HUES6 (cell line): ENCODE results near the gene MALRD1.

Experiments
- H3K27ac ChIP-seq: 2 replicates; pipeline ENCODE4 v1.7.0; 2013; ENCODE audit warnings: low read depth, mild to moderate bottlenecking, low read length, inconsistent platforms
- H3K27me3 ChIP-seq: 2 replicates; pipeline ENCODE4 v1.6.1; 2013; ENCODE audit warnings: low read length; ENCODE audit not compliant: control insufficient read depth, insufficient read depth
- H3K36me3 ChIP-seq: 2 replicates; pipeline ENCODE4 v1.6.1; 2013; ENCODE audit warnings: low read length; ENCODE audit not compliant: control insufficient read depth, insufficient read depth
- H3K4me1 ChIP-seq: 2 replicates; pipeline ENCODE4 v1.6.1; 2013; ENCODE audit warnings: low read length; ENCODE audit not compliant: control insufficient read depth, insufficient read depth
- H3K4me3 ChIP-seq: 2 replicates; pipeline ENCODE4 v1.5.1; 2013; ENCODE audit warnings: low read depth, low read length
- H3K9ac ChIP-seq: one replicate; pipeline ENCODE4 v1.6.1; 2013; ENCODE audit warnings: mild to moderate bottlenecking, low read length
- H3K9me3 ChIP-seq: 2 replicates; pipeline ENCODE4 v1.6.1; 2013; ENCODE audit warnings: low read depth, low read length; ENCODE audit not compliant: control insufficient read depth, insufficient read depth

The MALRD1 gene

DNA sequence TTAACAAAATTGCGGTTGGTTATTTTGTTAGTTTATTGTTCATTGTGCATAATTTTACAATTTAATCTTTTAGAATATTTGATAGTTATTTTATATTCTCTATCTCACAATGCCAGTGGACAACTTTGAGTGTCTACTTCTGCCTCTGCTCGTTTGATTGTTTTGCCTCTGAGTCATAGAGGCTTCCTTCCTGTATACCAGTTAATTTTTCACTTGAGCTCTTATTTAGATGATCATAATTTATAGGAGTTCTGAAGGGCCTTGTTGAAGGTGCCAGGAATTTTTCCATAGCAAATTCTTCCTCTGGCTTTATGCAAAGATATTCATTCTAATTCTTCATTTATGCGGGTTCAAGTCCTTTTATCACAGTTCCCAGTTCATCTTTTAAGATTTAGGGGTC, 5.2 kb upstream of the MALRD1 start:
- Histone ChIP-seq H3K4me1 (no peaks in the 10 kb centered on the region), H3K9me3 (no peaks in the 10 kb centered on the region), H3K27ac (no peak overlapping the region), H3K4me3 (no peak overlapping the region), H3K27me3 (no peaks in the 10 kb centered on the region), H3K9ac (no peak overlapping the region), H3K36me3 (no peaks in the 10 kb centered on the region)

- Histone ChIP-seq H3K4me3 (no peak overlapping the region), H3K4me1 (no peaks in the 10 kb centered on the region), H3K27me3 (no peaks in the 10 kb centered on the region), H3K36me3 (no peaks in the 10 kb centered on the region), H3K9ac (no peak overlapping the region), H3K9me3 (no peaks in the 10 kb centered on the region), H3K27ac (no peak overlapping the region)
These were observed 1.9 kb upstream of the MALRD1 start for GRCh38 chr10:19046679-19047078.

DNA sequence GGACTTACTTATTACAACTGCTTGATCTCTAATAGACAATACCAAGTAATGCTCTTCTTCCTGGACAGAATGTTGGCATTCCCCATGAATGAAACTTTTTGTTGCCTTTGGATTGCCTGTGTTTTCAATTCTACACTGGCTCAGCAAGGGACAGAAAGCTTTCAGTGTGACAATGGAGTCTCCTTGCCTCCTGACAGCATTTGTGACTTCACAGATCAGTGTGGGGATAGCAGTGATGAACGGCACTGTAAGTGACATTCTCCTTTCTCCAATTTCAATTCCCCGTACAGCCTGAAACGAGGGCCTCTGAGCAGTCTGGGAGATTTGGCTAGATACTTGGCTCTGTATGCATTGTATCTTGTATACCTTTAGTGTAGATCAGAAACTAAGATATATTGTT, 290 bp downstream of the MALRD1 start:
- H3K4me1 ChIP-seq = no peaks in the 10 kb centered on the region
- H3K9ac ChIP-seq = no peak overlapping the region
- H3K27me3 ChIP-seq = no peaks in the 10 kb centered on the region
- H3K27ac ChIP-seq = no peak overlapping the region
- no peak overlapping the region for H3K4me3 ChIP-seq
- no peaks in the 10 kb centered on the region for H3K36me3 ChIP-seq
- no peaks in the 10 kb centered on the region for H3K9me3 ChIP-seq

- no peaks in the 10 kb centered on the region for H3K36me3 ChIP-seq
- no peak overlapping the region for H3K4me3 ChIP-seq
- H3K27ac ChIP-seq = no peak overlapping the region
- H3K27me3 ChIP-seq = no peaks in the 10 kb centered on the region
- H3K9me3 ChIP-seq = no peaks in the 10 kb centered on the region
- H3K4me1 ChIP-seq = no peaks in the 10 kb centered on the region
- H3K9ac ChIP-seq = no peak overlapping the region
These were observed 966 bp downstream of the MALRD1 start for GRCh38 chr10:19049567-19049966.

DNA sequence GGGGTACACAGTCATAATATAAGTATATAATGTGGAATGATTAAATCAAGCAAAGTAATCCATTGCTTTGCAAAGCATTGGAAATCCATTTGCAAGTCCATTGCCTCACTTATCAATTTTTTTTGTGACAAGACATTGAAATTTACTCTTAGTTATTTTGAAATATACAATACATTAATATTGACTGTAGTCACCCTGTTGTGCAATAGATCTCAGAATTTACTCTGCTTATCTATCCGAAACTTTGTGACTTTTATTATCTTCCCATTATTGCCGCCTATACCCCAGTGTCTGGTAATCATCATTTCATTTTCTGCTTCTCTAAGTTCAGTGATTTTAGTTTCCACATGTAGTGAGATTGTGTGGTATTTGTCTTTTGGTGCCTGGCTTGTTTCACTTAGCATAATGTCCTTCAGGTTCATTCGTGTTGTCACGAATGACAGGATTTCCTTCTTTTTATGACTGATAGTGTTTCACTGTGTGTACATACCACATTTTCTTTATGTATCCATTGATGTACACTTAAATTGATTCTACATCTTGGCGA, 5.8 kb downstream of the MALRD1 start:
- no peak overlapping the region for H3K4me3 ChIP-seq
- H3K36me3 ChIP-seq = no peaks in the 10 kb centered on the region
- H3K9me3 ChIP-seq = no peaks in the 10 kb centered on the region
- H3K4me1 ChIP-seq = no peaks in the 10 kb centered on the region
- no peak overlapping the region for H3K9ac ChIP-seq
- no peak overlapping the region for H3K27ac ChIP-seq
- H3K27me3 ChIP-seq = no peaks in the 10 kb centered on the region

DNA sequence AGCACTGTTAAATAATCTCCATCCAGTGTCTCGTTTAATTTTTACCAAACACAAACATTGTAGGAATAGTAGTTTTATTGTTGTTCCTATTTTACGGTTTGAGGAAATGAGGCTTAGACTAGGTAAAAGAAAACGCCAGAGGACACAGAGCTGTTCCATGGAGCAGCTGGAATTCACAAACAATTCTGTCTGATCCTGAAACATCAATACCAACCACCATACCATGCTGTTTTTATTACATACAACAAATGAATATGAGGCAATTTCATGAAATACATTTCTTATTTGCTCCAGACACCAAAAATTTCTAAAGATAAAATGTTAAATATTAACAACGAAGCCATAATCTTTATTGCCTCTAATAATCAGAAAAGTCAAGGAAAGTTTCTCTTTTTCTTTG, 9.4 kb downstream of the MALRD1 start:
- no peak overlapping the region for H3K4me3 ChIP-seq
- no peaks in the 10 kb centered on the region; the same call in 1 of the 2 replicates for H3K4me1 ChIP-seq
- no peak overlapping the region for H3K27ac ChIP-seq
- H3K9me3 ChIP-seq = no peaks in the 10 kb centered on the region
- no peak overlapping the region for H3K9ac ChIP-seq
- no peaks in the 10 kb centered on the region for H3K27me3 ChIP-seq
- no peaks in the 10 kb centered on the region for H3K36me3 ChIP-seq

DNA sequence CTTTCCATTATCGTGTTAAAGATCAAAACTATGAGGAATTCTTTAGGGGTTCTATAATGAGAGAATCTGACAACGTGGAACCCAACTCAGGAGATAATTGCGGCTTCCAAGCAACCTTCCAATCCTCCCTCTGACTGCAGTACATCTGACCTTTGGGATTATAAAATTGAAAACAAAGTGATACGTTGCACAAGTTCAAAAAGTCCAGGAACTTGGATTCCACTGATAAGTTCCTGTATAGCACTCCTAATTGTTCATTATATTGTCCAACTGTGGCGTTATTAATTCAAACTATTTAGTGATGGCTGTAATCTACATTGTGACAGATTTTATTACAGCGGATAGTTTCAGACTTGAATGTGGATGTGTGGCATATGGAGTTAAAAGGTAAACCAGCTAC, 15.4 kb downstream of the MALRD1 start:
- H3K4me3 ChIP-seq = no peak overlapping the region
- H3K9ac ChIP-seq = no peak overlapping the region
- no peaks in the 10 kb centered on the region; the same call in 1 of the 2 replicates for H3K4me1 ChIP-seq
- no peaks in the 10 kb centered on the region for H3K36me3 ChIP-seq
- no peaks in the 10 kb centered on the region for H3K9me3 ChIP-seq
- H3K27ac ChIP-seq = no peak overlapping the region
- no peaks in the 10 kb centered on the region for H3K27me3 ChIP-seq

DNA sequence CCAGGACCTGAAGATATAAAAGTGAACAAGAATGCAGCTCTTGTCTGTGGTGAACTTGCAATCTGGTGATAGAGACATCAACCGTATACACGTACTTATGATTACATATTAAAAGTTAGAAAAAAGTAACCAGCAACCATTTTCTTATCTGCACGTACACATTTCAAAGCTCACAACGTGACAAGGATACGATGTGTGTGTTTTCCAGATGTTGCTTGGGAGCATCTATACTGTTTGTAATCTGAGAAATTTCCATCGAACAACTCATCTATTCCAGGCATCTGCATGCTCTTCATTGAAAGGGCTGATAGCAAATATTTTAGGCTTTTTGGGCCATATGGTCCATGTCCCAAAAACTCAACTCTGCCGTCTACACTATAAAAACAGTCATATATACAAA, 23.3 kb downstream of the MALRD1 start:
- H3K27me3 ChIP-seq = no peaks in the 10 kb centered on the region
- no peak overlapping the region for H3K27ac ChIP-seq
- no peaks in the 10 kb centered on the region for H3K9me3 ChIP-seq
- H3K4me3 ChIP-seq = no peak overlapping the region
- no peaks in the 10 kb centered on the region for H3K4me1 ChIP-seq
- H3K36me3 ChIP-seq = no peaks in the 10 kb centered on the region
- H3K9ac ChIP-seq = no peak overlapping the region

DNA sequence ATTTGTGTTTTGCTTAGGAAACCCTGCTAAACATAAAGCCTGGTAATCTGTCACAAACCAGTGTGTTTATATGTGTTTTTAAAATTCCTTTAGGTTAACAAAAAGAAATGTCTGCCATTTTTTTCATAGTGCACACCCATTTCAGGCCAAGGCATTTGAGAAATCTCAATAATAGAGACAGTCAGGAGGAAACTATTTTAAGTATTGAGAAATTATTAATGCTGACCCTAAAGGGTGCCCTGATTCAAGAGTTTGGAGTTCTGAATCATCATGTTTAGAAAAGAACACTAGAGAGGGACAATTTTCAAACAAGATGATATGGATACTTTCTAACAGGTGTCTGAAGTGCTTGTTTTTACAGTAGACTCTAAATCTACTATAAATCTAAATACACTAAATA, 28.7 kb downstream of the MALRD1 start:
- Histone ChIP-seq H3K4me1 (no peaks in the 10 kb centered on the region), H3K36me3 (no peaks in the 10 kb centered on the region), H3K27ac (no peak overlapping the region), H3K27me3 (no peaks in the 10 kb centered on the region), H3K4me3 (no peak overlapping the region), H3K9ac (no peak overlapping the region), H3K9me3 (no peaks in the 10 kb centered on the region)

GRCh38 chr10:19096501-19097073, 48.0 kb downstream of the MALRD1 start:
- H3K27ac ChIP-seq = no peak overlapping the region; the same call in 1 of the 2 replicates
- H3K9ac ChIP-seq = no peak overlapping the region
- no peaks in the 10 kb centered on the region for H3K27me3 ChIP-seq
- no peaks in the 10 kb centered on the region for H3K4me1 ChIP-seq
- no peak overlapping the region for H3K4me3 ChIP-seq
- H3K9me3 ChIP-seq = no peaks in the 10 kb centered on the region; the same call in 1 of the 2 replicates
- H3K36me3 ChIP-seq = no peaks in the 10 kb centered on the region

GRCh38 chr10:19097151-19097550, 48.5 kb downstream of the MALRD1 start:
- Histone ChIP-seq H3K27me3 (no peaks in the 10 kb centered on the region), H3K4me1 (no peaks in the 10 kb centered on the region), H3K4me3 (no peak overlapping the region), H3K27ac (no peak overlapping the region), H3K36me3 (no peaks in the 10 kb centered on the region), H3K9me3 (no peaks in the 10 kb centered on the region; the same call in 1 of the 2 replicates), H3K9ac (no peak overlapping the region)
